ENCODE measurements around the gene ITPR2.

DNA sequence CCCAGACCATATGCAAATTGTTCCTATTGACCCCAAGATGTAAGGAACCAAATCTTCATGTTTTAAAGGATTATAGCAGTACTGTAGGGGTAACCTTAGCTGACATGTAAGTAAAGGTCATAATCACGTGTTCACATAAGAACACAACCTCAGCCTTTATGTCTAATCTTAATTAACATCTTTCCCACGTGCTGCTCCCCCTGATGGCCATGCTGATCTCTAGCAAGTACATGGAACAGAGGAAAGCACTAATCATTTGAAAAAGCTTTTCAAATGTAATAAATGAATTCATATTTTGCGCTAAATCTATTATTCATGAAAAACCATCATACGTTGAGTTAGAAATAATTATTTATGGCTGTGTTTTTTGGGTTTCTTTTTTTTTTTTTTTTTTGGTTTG, 30.5 kb upstream of the ITPR2 start:
- TF ChIP-seq, protein P1, sequence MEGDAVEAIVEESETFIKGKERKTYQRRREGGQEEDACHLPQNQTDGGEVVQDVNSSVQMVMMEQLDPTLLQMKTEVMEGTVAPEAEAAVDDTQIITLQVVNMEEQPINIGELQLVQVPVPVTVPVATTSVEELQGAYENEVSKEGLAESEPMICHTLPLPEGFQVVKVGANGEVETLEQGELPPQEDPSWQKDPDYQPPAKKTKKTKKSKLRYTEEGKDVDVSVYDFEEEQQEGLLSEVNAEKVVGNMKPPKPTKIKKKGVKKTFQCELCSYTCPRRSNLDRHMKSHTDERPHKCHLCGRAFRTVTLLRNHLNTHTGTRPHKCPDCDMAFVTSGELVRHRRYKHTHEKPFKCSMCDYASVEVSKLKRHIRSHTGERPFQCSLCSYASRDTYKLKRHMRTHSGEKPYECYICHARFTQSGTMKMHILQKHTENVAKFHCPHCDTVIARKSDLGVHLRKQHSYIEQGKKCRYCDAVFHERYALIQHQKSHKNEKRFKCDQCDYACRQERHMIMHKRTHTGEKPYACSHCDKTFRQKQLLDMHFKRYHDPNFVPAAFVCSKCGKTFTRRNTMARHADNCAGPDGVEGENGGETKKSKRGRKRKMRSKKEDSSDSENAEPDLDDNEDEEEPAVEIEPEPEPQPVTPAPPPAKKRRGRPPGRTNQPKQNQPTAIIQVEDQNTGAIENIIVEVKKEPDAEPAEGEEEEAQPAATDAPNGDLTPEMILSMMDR (IDR thresholded peaks at IDR 0.05; ENCODE audit: low read depth, low read length, missing input control) = no peak
- TF ChIP-seq, protein P2, sequence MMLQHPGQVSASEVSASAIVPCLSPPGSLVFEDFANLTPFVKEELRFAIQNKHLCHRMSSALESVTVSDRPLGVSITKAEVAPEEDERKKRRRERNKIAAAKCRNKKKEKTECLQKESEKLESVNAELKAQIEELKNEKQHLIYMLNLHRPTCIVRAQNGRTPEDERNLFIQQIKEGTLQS (IDR thresholded peaks at IDR 0.05) = no peak
- TF ChIP-seq YY1 (IDR thresholded peaks at IDR 0.05) (no peak), SP1 (IDR thresholded peaks at IDR 0.05) (no peak), TAF1 (conservative IDR thresholded peaks at IDR 0.05) (no peak), NR2F2 (IDR thresholded peaks at IDR 0.05) (no peak), JUND (IDR thresholded peaks at IDR 0.05) (no peak), RXRA (IDR thresholded peaks at IDR 0.05) (no peak), RAD21 (IDR thresholded peaks at IDR 0.05) (peak in 1 of 2 donors; percentile 28), GABPA (IDR thresholded peaks at IDR 0.05 in 1 of 2, conservative IDR thresholded peaks at IDR 0.05 in 1 of 2) (no peak), HNF4G (IDR thresholded peaks at IDR 0.05) (no peak)
- TF ChIP-seq, protein P3, sequence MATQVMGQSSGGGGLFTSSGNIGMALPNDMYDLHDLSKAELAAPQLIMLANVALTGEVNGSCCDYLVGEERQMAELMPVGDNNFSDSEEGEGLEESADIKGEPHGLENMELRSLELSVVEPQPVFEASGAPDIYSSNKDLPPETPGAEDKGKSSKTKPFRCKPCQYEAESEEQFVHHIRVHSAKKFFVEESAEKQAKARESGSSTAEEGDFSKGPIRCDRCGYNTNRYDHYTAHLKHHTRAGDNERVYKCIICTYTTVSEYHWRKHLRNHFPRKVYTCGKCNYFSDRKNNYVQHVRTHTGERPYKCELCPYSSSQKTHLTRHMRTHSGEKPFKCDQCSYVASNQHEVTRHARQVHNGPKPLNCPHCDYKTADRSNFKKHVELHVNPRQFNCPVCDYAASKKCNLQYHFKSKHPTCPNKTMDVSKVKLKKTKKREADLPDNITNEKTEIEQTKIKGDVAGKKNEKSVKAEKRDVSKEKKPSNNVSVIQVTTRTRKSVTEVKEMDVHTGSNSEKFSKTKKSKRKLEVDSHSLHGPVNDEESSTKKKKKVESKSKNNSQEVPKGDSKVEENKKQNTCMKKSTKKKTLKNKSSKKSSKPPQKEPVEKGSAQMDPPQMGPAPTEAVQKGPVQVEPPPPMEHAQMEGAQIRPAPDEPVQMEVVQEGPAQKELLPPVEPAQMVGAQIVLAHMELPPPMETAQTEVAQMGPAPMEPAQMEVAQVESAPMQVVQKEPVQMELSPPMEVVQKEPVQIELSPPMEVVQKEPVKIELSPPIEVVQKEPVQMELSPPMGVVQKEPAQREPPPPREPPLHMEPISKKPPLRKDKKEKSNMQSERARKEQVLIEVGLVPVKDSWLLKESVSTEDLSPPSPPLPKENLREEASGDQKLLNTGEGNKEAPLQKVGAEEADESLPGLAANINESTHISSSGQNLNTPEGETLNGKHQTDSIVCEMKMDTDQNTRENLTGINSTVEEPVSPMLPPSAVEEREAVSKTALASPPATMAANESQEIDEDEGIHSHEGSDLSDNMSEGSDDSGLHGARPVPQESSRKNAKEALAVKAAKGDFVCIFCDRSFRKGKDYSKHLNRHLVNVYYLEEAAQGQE (IDR thresholded peaks at IDR 0.05) = no peak
- TF ChIP-seq, protein P4, sequence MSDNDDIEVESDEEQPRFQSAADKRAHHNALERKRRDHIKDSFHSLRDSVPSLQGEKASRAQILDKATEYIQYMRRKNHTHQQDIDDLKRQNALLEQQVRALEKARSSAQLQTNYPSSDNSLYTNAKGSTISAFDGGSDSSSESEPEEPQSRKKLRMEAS (IDR thresholded peaks at IDR 0.05) = no peak
- TF ChIP-seq, protein P5, sequence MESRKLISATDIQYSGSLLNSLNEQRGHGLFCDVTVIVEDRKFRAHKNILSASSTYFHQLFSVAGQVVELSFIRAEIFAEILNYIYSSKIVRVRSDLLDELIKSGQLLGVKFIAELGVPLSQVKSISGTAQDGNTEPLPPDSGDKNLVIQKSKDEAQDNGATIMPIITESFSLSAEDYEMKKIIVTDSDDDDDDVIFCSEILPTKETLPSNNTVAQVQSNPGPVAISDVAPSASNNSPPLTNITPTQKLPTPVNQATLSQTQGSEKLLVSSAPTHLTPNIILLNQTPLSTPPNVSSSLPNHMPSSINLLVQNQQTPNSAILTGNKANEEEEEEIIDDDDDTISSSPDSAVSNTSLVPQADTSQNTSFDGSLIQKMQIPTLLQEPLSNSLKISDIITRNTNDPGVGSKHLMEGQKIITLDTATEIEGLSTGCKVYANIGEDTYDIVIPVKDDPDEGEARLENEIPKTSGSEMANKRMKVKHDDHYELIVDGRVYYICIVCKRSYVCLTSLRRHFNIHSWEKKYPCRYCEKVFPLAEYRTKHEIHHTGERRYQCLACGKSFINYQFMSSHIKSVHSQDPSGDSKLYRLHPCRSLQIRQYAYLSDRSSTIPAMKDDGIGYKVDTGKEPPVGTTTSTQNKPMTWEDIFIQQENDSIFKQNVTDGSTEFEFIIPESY (IDR thresholded peaks at IDR 0.05) = no peak
